CD14-positive monocyte (primary cell): Measurements from ENCODE around the gene SLC35A3. TPM values are rescaled to one million over a fixed set of nuclear protein-coding genes. Genes with fewer than 3 reads are reported as not detected.

Source experiments
- DNase-seq, 3 donors: peaks; one replicate each; pipeline ENCODE4 v3.0.0-alpha.2; 2011 to 2022
- H2AFZ ChIP-seq: 2 replicates; pipeline ENCODE4 v1.6.0; 2012; ENCODE audit warnings: mild to moderate bottlenecking, low read depth, low read length, inconsistent platforms; ENCODE audit not compliant: insufficient read depth, poor library complexity, severe bottlenecking
- H3K27ac ChIP-seq, 2 donors: 1 replicate in 1 of 2; 2 replicates in 1 of 2; pipeline ENCODE4 v1.5.1; 2012 to 2013; ENCODE audit warnings: low read length in 2 of 2, control low read depth in 1 of 2, inconsistent platforms in 1 of 2, low read depth in 1 of 2, mild to moderate bottlenecking in 1 of 2
- H3K27me3 ChIP-seq, 2 donors: one replicate each; pipeline versions ENCODE4 v1.6.0 to v1.6.1; 2011 to 2013; ENCODE audit warnings: low read length in 2 of 2; ENCODE audit not compliant: control insufficient read depth in 2 of 2, insufficient read depth in 2 of 2
- H3K36me3 ChIP-seq, 2 donors: replicated peaks in 1 of 2; 1 replicate in 1 of 2; 2 replicates in 1 of 2; pipeline versions ENCODE4 v1.5.1 to v1.6.1; 2012 to 2013; ENCODE audit warnings: low read length in 2 of 2, control low read depth in 1 of 2, inconsistent platforms in 1 of 2, mild to moderate bottlenecking in 1 of 2; ENCODE audit not compliant: insufficient read depth in 2 of 2, control insufficient read depth in 1 of 2
- H3K4me1 ChIP-seq, 2 donors: 1 replicate in 1 of 2; 2 replicates in 1 of 2; pipeline versions ENCODE4 v1.5.1 to v1.6.1; 2012 to 2013; ENCODE audit warnings: low read length in 2 of 2, control low read depth in 1 of 2, inconsistent platforms in 1 of 2, mild to moderate bottlenecking in 1 of 2, moderate library complexity in 1 of 2; ENCODE audit not compliant: insufficient read depth in 2 of 2, control insufficient read depth in 1 of 2
- H3K4me2 ChIP-seq: replicated peaks from 2 replicates; pipeline ENCODE3; 2012; ENCODE audit warnings: low read length, moderate library complexity, mild to moderate bottlenecking; ENCODE audit not compliant: poor library complexity, severe bottlenecking; ENCODE audit errors: extremely low read depth
- H3K4me3 ChIP-seq, 3 experiments: fragments of 200-600 bp in 1 of 3; sonication (generic) in 1 of 3; replicated peaks in 1 of 3; 1 replicate in 2 of 3; 2 replicates in 1 of 3; pipeline ENCODE4 v1.5.1; 2011 to 2013; ENCODE audit warnings: low read length in 3 of 3, mild to moderate bottlenecking in 3 of 3, control low read depth in 2 of 3, low read depth in 2 of 3, inconsistent platforms in 1 of 3, moderate library complexity in 1 of 3
- H3K79me2 ChIP-seq: 2 replicates; pipeline ENCODE4 v1.6.0; 2012; ENCODE audit warnings: mild to moderate bottlenecking, control low read depth, inconsistent platforms, low read length, moderate library complexity; ENCODE audit not compliant: insufficient read depth
- H3K9ac ChIP-seq: 2 replicates; pipeline ENCODE4 v1.6.0; 2017; ENCODE audit warnings: low read length, mild to moderate bottlenecking; ENCODE audit not compliant: insufficient read depth, poor library complexity, severe bottlenecking
- H3K9me3 ChIP-seq, 2 donors: replicated peaks in 1 of 2; 1 replicate in 1 of 2; 2 replicates in 1 of 2; pipeline versions ENCODE4 v1.5.1 to v1.6.1; 2012 to 2013; ENCODE audit warnings: low read length in 2 of 2, control low read depth in 1 of 2; ENCODE audit not compliant: control insufficient read depth in 1 of 2, insufficient read depth in 1 of 2
- H4K20me1 ChIP-seq: 2 replicates; pipeline ENCODE4 v1.6.0; 2012; ENCODE audit warnings: mild to moderate bottlenecking, low read length, control low read depth, moderate library complexity; ENCODE audit not compliant: insufficient read depth
- H3K27ac Mint-ChIP-seq, 7 donors: one replicate each; pipeline ENCODE4 v1.8.0; 2020; ENCODE audit warnings: mild to moderate bottlenecking in 7 of 7, mixed read lengths in 7 of 7, moderate library complexity in 6 of 7, inconsistent platforms in 2 of 7
- H3K27me3 Mint-ChIP-seq, 3 donors: one replicate each; pipeline ENCODE4 v1.8.0; 2021 to 2022; ENCODE audit warnings: low read depth in 3 of 3, mild to moderate bottlenecking in 3 of 3, mixed read lengths in 3 of 3, moderate library complexity in 3 of 3, inconsistent platforms in 1 of 3
- H3K36me3 Mint-ChIP-seq, 2 donors: one replicate each; pipeline ENCODE4 v1.8.0; 2020; ENCODE audit warnings: mixed read lengths in 2 of 2, inconsistent platforms in 1 of 2, mild to moderate bottlenecking in 1 of 2
- H3K4me1 Mint-ChIP-seq: one replicate; pipeline ENCODE4 v1.8.0; 2020; ENCODE audit warnings: mild to moderate bottlenecking, mixed read lengths
- H3K4me3 Mint-ChIP-seq, 2 donors: one replicate each; pipeline ENCODE4 v1.8.0; 2020; ENCODE audit warnings: mild to moderate bottlenecking in 2 of 2, mixed read lengths in 2 of 2, moderate library complexity in 1 of 2
- H3K9me3 Mint-ChIP-seq, 7 donors: one replicate each; pipeline ENCODE4 v1.8.0; 2020 to 2022; ENCODE audit warnings: mixed read lengths in 7 of 7, mild to moderate bottlenecking in 6 of 7, moderate library complexity in 6 of 7, inconsistent platforms in 2 of 7
- WGBS: methylation state at CpG from one replicate; pipeline ENCODE4 v1.1.5; 2013; ENCODE audit warnings: missing lambda C conversion rate; ENCODE audit not compliant: insufficient coverage; 5-methylcytosine and 5-hydroxymethylcytosine counted together
- intact Hi-C, 2 donors: fragments of 100-400 bp; cut with micrococcal nuclease; formaldehyde crosslinking; loops; one replicate each; pipeline versions ENCODE4 v1.15.0 to v1.15.1; 2023
- polyA plus RNA-seq, 3 donors: library from polyadenylated mRNA; depleted of rRNA in 1 of 3; unstranded in 2 of 3; stranded (reverse) in 1 of 3; fragments of 300-500 nt in 2 of 3; fragments of >200 nt in 1 of 3; fragmentation: Illumina TruSeq in 2 of 3; gene quantifications; 1 replicate in 2 of 3; 2 replicates in 1 of 3; pipeline ENCODE4 v1.2.3, GENCODE V29; 2012 to 2021
- TF ChIP-seq, protein P1 (sequence below): fragments of 200-600 bp; IDR thresholded peaks from one replicate; pipeline ENCODE4 v1.8.0; 2022; ENCODE audit warnings: antibody characterized with exemption, mild to moderate bottlenecking

Gene SLC35A3
- polyA plus RNA-seq, 3 donors: 10.1 to 14.3 (median 13.0) TPM

DNA sequence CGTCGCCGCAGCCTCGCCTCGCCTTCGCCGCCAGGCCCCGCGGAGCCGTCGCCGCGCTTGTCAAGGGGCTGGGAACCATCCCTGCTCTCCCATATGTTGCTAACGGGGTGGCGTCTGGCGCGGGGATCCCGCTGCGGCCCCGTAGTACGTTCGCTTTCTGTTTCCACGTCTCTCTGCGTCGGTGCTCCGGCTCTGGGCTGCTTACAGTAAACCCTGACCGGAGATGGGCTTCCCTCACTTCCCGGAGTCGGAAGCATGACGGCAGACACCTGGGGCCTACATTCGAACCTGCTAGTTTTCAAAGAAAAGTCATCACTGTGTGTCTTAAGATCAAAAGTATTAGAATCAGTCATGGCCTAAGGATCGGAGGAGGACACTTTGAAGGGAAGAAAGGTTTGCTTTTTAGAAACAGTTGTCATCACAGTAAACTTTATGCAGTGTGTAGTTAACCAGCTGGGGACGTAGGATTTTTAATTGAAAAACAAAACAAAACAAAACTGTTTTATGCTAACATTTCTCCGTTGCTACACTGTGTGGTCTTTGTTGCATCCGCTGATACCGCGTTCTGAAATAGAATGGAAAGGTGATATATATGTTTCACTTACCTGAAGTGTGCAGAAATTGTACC lies 69.0 kb downstream of the SLC35A3 start:
- intact Hi-C loops: loop anchor here (1.0 to 10.0 kb wide), 4 partner anchors 9 to 856 kb away; partner anchors contain the start of genes SASS6 (in 2 of the 2), TRMT13 (in 2 of the 2), EXTL2 (in 1 of the 2) and RTCA (in 1 of the 2)
- Histone ChIP-seq H3K9me3 (no peaks in the 10 kb centered on the region), H2AFZ (peak overlapping the region; percentile 95), H3K79me2 (peaks cover 59% of the 10 kb centered on the region), H3K27ac (peak overlapping the region; percentile 94 to 97), H4K20me1 (peaks cover 24% of the 10 kb centered on the region), H3K4me2 (peak overlapping the region; percentile 94), H3K36me3 (peaks cover 0 to 3% of the 10 kb centered on the region in 2 donors), H3K9ac (peak overlapping the region; percentile 99), H3K4me1 (peaks cover 24 to 28% of the 10 kb centered on the region in 2 donors), H3K4me3 (peak overlapping the region; percentile 87 to 97 (median 90)), H3K27me3 (no peaks in the 10 kb centered on the region)
- peak overlapping the region; percentile 96 to 97 for H3K4me3 Mint-ChIP-seq
- under 1% methylated on average over 28 of the region's 37 CpGs for WGBS
- H3K4me1 Mint-ChIP-seq: peaks cover 37% of the 10 kb centered on the region
- peaks cover 0 to 3% (median 0%) of the 10 kb centered on the region in 7 donors for H3K9me3 Mint-ChIP-seq
- peaks cover 4% of the 10 kb centered on the region in 2 donors for H3K36me3 Mint-ChIP-seq
- TF ChIP-seq, protein P1, sequence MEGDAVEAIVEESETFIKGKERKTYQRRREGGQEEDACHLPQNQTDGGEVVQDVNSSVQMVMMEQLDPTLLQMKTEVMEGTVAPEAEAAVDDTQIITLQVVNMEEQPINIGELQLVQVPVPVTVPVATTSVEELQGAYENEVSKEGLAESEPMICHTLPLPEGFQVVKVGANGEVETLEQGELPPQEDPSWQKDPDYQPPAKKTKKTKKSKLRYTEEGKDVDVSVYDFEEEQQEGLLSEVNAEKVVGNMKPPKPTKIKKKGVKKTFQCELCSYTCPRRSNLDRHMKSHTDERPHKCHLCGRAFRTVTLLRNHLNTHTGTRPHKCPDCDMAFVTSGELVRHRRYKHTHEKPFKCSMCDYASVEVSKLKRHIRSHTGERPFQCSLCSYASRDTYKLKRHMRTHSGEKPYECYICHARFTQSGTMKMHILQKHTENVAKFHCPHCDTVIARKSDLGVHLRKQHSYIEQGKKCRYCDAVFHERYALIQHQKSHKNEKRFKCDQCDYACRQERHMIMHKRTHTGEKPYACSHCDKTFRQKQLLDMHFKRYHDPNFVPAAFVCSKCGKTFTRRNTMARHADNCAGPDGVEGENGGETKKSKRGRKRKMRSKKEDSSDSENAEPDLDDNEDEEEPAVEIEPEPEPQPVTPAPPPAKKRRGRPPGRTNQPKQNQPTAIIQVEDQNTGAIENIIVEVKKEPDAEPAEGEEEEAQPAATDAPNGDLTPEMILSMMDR: no peak
- DNase-seq: peak; percentile 34 to 56 (median 37)
- peak overlapping the region; percentile 96 to 99 (median 98) for H3K27ac Mint-ChIP-seq
- peaks cover 0 to 4% (median 0%) of the 10 kb centered on the region in 3 donors for H3K27me3 Mint-ChIP-seq

DNA sequence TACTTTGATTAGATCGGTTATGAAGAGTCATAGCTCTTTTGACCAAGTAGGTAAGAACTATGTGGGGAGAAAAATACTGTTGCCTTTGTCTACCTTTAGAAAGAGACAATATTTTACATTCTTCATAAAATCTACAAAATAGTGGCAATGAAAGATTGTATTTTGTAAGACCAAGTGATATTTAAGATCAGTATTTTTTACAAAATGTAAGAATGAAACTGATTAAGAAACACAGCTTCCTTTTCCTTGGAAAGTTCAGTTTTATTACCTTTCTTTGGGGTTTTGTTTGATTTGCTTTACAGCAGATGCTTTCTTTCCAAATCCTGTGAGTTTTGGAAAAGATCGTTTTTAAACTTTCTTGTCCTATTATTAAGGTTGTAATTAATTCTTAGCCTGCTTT lies 69.8 kb downstream of the SLC35A3 start:
- H3K27ac Mint-ChIP-seq: peak overlapping the region; percentile 96 to 99 (median 98)
- WGBS: no CpG with 5 or more reads among the region's 2 CpGs

More for the DNA sequence above, 69.8 kb downstream of the SLC35A3 start:
- TF ChIP-seq, protein P1: no peak
- Histone ChIP-seq H3K27me3 (no peaks in the 10 kb centered on the region), H3K27ac (peak overlapping the region in 1 of 2 donors; percentile 97), H3K4me3 (peak overlapping the region; percentile 87 to 97 (median 90)), H2AFZ (no peak overlapping the region), H3K4me2 (peak overlapping the region; percentile 94), H4K20me1 (peaks cover 33% of the 10 kb centered on the region), H3K36me3 (peaks cover 0 to 6% of the 10 kb centered on the region in 2 donors), H3K79me2 (peaks cover 67% of the 10 kb centered on the region), H3K4me1 (peaks cover 24 to 28% of the 10 kb centered on the region in 2 donors), H3K9me3 (no peaks in the 10 kb centered on the region), H3K9ac (peak overlapping the region; percentile 99)
- DNase-seq: no peak
- Mint-ChIP-seq H3K27me3 (peaks cover 0 to 4% (median 0%) of the 10 kb centered on the region in 3 donors), H3K4me3 (peak overlapping the region; percentile 96 to 97), H3K9me3 (peaks cover 0 to 6% (median 3%) of the 10 kb centered on the region in 7 donors), H3K36me3 (peaks cover 10 to 11% of the 10 kb centered on the region in 2 donors), H3K4me1 (peaks cover 42% of the 10 kb centered on the region)
- intact Hi-C loops: loop anchor here (5.0 to 10.0 kb wide), 3 partner anchors 93 to 855 kb away; partner anchors contain the start of genes SASS6 (in 2 of the 2), TRMT13 (in 2 of the 2), EXTL2 (in 1 of the 2) and RTCA (in 1 of the 2)
